HG03139 (cell line): Measurements from ENCODE around the gene DENND2A.
"Not testable (repeated sequence)": the region's sequence is repeated elsewhere in the genome, so short reads cannot be mapped to it uniquely, and the experiment has no call there.

Source experiments
- ATAC-seq: cut with Tn5 transposase; IDR thresholded peaks from one replicate; pipeline ENCODE4 v1.9.1; 2021; ENCODE audit not compliant: unreplicated experiment

Gene DENND2A

DNA sequence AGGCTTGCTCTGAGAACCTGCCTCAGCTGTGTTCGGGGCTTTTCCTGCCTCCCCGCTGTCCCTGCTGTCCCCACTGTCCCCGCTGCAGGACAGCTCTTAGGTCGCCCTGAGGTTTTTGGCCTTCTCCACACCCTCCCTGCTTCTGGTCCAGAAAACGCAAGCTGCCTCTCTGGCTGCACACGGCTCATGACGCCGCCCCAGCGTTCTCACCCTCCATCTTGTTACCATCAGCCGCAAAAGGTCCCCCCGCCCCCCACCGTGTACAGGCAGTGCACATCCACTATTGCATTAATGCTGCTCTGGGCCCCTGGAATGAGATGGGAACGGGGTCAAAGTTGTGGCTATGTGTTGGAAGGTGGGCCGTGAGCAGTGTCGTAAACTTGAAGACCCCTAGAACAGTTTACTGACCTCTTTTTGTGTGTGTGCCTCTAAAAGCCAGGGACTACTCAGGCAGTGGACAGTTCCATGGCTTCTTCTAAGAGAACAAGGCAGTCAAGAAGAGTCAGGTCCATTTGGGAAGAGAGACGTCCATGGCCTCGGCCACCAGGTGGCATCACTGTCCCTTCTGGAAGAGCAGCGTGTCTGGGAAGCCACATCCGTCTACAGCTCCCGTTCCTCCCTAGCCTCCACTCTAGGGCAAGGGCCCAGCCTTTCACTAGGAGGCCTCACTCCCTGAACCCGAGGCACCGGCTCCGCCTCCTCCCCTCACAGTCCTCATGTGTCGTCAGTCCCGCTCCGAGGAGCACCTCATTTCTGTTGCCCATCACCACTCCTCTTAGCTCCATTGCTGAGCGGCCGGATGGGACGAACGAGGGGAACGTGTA, 122.9 kb downstream of the DENND2A start:
- ATAC-seq = no peak

DNA sequence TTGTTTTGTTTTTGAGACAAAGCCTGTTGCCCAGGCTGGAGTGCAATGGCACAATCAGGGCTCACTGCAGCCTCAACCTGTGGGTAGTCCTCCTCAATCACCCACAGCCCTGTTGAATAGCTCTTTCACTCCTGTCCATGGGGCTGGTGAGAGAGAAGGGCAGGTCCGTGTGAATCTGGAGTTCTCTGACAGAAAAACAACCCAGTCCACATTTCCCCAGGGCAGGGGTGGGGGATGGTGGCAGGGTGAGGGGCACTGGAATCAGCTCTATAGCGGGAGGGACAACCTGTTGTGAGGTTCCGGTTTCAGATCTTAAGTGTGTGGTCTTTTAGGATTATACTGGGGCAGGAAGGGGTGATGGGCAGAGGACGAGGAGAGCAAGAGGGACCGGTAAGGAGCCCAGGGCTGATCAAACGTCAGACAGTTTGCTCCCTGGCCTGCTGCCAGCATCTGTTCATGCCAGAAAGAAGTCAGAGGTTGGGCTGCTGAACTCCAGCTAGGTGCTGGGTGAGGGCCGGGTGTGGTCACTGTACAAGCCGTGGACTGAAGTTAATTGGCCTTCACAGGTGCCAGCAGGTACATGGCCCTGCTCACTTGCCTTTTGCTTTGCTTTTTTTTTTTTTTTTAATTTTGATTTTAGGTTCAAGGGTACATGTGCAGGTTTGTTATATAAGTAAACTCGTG, 128.2 kb downstream of the DENND2A start:
- no peak for ATAC-seq

DNA sequence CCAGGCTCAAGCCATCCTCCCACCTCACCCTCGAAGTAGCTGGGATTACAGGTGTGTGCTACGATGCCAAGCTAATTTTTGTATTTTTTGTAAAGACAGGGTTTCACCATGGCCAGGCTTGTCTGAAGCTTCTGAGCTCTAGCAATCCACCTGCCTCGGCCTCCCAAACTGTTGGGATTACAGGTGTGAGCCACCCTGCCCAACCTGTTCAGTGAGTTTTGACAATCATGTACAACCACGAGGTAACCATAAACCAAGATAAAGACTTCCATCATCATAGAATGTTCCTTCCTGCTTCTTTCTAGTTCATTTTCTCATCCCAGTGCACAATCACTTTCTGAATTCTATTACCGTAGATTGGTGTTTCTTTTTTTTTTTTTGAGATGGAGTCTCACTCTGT, 130.8 kb downstream of the DENND2A start:
- no peak for ATAC-seq

DNA sequence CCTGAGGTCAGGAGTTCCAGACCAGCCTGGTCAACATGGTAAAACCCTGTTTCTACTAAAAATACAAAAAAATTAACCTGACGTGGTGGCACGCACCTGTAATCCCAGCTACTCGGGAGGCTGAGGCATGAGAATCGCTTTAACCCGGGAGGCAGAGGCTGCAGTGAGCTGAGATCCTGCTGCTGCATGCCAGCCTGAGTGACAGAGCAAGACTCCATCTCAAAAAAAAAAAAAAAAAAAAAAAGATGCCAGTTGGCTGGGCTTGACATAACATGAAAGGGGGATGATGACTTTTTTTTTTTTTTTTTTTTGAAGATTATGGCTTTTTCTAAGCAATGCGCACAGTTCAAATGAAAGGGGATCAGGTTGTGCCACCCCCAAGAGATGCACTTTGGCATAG, 133.1 kb downstream of the DENND2A start:
- not testable (repeated sequence) for ATAC-seq

DNA sequence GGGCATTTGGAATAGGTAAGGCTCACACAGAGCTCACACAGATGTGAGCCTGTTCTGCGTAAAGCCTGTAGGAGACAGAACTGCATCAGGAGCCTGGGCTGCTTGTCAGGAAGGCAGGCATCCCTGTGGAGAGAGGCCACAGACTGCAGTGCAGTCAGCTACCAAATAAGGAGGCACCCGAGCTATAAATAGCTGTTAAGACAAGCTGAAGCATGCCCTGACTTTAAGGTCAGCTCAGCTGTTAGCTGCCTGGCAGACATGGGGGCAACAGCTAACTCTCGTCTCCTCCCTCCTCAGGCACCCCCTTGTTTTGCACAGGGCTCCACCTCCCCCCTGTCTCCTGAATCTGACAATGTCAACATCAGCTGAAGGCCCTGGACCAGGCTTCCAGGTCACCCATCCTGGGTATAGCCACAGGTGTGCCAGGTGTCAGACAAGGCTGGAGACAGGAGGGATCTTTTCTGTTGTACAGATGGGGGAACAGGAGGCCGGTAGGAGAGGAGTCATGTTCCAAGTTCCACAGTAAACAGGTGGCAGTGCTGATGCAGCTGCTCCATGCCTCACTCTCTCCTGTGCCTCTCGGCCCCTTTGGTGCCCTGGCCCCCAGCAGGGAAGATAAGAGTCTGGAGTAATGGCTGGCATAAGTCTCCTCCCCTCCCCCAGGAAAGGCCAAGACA, 133.7 kb downstream of the DENND2A start:
- ATAC-seq = no peak

DNA sequence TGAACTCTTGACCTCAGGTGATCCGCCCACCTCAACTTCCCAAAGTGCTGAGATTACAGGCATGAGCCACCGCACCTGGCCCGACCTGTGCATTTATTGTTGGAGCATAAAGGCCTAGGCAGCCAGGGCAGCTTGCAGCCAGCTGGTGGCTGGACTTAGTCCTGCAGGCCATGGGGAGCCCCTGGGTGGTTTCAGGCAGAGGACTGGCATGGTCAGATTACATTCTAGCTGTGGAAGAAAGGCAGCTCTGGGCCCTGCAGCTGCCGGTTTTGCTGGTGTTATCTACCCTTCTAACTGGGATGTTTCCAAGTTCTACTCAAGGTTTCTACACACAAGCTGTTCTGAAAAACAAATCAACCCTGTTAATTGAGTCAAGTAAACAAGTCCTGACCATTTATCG, 138.6 kb downstream of the DENND2A start:
- no peak for ATAC-seq

DNA sequence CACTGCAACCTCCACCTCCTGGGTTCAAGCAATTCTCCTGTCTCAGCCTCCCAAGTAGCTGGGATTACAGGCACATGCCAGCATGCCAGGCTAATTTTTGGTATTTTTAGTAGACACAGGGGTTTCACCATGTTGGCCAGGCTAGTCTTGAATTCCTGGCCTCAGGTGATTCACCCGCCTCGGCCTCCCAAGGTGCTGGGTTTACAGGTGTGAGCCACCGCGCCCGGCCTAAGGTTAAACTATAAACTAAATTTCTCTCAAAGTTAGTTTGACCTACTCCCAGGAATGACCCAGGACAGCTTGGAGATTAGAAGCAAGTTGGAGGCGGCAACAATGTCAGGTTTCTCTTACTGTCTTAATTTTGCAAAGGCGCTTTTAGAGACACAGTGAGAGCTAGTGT, 142.8 kb downstream of the DENND2A start:
- ATAC-seq = not testable (repeated sequence)

DNA sequence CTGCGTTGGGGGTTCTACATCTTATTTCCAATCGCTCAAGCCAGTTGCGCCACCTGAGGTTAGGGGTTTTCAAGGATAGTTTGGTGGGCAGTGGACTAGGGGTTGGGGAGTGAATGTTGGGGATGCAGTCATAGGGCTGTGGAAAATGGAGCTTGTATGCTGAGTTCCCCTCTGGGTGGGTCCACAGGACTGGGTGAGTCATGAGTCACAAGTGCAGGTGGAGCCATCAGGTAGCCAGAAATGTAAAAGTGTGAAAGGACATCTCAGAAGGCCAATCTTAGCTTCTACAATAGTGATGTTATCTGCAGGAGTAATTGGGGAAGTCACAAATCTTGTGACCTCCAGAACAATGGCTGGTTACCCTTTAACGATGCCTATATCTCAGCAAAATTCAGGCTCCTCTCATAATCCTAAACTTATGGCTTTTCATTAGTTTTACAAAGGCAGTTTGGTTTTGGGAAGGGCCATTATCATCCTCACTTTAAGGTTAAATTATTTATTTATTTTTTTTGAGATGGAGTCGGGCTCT, 143.3 kb downstream of the DENND2A start:
- no peak for ATAC-seq

DNA sequence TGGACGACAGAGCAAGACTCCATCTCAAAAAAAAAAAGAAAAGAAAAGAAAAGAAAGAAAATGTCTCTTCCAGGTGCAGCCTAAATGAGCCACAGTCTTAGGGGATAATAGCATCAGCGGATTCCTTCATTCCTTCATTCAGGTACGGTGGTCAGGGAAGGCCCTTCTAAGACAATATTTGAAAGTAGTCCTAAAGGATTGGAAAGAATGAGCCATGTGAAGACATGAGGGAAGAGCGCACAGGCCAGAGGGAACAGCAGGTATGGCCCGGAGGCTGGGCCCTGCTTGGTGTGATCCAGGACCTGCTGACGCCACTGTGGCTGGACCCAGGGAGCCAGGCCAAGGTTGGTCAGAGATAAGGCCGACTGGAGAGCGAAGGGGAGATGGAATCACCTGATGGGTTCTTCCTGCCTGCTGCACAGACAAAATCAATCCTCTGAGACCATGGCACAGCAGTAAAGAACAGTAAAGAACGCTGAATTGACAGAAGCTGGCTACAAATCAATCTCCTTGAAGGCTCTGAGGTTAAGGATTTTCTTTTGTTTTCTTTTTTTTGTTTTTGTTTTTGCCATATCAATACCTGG, 145.0 kb downstream of the DENND2A start:
- ATAC-seq = no peak

DNA sequence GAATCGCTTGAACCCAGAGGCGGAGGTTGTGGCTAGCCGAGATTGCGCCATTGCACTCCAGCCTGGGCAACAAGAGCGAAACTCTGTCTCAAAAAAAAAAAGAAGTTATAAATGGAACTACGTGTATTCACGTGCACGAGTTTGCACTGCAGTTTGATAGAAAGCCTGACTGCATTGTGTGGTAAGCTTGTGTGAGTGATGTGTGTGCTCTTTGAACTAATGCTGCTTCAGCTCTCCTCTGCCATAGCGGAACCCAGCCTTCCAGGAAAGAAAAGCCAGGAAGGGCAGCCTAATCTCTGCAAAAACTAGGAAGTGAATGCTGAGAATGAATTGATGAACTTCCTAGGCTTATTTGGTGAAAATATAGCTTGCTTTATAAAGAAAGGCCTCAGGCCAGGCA, 145.7 kb downstream of the DENND2A start:
- ATAC-seq = no peak

DNA sequence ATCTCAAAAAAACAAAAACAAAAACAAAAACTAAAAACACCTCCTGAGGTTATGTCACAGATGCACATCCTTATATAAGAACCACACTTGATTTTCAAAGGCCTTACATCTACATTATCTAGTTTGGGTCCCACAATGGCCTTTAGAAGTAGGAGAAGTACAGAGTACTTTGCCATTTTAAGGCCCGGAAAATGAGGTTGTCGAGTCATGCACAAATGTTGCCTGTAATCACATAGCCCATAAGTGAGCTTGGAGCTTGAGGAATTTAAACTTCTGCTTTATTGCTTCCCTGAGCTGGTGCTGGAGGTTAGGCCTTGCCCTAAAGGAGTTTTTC, 151.6 kb downstream of the DENND2A start:
- no peak for ATAC-seq

DNA sequence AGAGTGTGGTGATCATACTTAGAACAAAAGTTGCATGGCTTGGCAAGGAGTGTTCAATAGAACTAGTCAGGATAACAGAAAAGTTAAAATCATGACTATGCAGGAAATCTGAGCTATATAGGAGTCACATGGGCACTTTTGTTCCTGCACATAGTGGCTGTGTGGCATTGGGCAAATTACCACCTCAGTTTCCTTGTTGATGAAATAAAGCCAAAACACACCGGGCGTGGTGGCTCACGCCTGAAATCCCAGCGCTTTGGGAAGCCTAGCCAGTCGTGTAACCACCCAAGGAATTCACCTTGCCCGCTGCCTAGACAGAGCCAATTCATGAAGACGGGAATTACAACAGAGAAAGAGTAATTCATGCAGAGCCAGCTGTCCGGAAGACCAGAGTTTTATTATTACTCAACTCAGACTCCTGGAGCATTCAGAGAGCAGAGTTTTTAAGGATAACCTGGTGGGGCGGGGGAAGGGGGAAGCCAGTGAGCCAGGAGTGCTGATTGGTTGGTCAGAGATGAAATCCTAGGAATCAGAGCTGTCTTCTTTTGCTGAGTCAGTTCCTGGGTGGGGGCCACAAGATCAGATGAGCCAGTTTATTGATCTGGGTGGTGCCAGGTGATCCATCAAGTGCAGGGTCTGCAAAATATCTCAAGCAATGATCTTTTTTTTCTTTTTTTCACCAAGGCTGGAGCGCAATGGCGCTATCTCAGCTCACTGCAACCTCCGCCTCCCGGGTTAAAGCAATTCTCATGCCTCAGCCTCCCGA, 154.9 kb downstream of the DENND2A start:
- ATAC-seq = no peak

DNA sequence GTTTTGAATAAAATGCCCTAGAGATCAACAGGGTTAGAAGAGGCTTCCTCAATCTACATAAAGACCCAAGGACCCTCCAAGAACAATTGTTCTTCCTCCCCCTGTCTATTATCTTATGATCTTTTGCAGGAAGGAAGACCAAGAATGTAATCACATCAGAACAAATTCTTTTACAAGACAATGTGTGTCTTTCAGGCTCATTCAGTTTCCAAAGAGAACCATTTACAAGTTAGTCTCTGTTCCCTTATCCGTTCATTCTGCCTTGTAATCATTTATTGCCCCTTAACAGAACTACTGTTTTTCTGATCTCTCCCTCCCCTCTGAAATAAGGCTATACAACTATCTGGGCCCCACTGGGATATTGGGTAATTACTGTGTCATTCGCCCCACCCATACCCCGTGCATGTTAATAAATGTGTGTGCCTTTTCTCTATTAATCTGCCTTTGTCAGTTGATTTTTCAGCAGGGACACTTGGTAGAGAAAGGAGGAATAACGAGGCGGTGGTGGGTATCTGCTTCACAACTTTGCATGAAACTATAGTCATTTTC, 155.6 kb downstream of the DENND2A start:
- no peak for ATAC-seq

DNA sequence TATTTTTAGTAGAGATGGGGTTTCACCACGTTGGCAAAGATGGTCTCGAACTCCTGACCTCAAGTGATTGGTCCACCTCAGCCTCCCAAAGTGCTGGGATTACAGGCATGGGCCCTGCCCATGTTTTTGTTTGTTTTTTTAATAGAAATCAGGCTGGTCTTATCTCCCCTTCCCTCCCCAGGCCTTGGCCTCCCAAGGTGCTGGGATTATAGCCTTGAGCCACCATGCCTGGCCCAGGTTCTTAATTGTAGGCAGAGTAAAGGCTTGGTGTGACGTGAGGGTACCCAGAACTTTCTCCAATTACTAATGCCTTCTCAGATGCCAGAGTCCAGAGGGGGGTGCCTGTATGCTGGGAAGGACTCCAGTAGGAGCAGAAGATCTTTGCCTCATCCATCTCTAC, 156.1 kb downstream of the DENND2A start:
- no peak for ATAC-seq

DNA sequence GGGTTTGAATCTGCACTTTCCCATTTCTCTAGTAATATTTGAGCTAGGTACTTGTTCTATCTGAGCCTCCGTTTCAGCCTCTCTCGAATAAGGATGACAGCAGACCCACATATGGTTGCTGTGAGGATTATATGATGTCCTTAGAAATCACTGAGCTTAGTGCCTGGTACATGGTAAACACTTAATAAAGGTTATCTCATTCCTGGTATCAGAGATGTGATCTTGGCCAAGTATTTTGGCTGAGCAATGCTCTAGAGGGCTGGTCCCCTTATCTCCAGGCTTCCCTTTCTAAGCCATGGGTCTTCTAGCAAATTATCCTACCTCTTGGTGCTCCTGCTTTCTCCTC, 160.9 kb downstream of the DENND2A start:
- no peak for ATAC-seq

DNA sequence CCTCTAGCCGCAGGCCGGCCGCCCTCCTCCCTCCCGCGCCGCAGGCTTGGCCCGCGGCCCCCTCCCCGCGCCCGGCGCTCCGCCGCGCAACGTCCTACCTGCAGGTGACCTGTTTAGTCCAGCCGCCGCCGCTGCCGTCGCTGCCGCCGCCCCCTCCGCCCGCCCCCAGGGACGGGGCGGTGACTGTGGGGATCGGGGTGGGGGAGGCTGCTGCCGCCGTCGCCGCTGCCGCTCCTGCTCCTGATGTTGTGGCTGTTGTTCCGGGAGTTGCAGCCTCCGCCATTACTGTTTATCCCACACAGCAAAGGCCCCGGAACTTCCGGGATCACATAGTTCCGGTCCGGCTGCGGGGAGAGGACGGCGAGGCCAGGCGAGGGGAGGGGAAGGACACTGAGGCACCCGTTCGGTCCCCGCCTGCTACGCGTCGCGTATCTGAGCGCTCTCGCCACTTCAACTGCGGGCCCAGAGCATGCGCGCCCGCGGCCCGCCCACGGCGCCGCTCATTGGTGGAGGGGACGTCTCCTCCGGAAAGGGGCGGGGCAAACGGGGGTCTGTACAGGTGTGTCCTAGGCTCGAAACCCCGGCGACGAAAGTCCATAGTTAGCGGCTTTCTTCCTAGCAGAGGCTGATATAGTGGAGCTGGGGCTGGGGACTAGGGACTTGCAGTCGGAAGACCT, 161.4 kb downstream of the DENND2A start, which contains the start of gene MKRN1:
Gene MKRN1 (minus strand): TSS at position 444 of the 677 bp plus-strand sequence. CDS start 161 bp downstream, at position 283.
- peak; percentile 91 for ATAC-seq

DNA sequence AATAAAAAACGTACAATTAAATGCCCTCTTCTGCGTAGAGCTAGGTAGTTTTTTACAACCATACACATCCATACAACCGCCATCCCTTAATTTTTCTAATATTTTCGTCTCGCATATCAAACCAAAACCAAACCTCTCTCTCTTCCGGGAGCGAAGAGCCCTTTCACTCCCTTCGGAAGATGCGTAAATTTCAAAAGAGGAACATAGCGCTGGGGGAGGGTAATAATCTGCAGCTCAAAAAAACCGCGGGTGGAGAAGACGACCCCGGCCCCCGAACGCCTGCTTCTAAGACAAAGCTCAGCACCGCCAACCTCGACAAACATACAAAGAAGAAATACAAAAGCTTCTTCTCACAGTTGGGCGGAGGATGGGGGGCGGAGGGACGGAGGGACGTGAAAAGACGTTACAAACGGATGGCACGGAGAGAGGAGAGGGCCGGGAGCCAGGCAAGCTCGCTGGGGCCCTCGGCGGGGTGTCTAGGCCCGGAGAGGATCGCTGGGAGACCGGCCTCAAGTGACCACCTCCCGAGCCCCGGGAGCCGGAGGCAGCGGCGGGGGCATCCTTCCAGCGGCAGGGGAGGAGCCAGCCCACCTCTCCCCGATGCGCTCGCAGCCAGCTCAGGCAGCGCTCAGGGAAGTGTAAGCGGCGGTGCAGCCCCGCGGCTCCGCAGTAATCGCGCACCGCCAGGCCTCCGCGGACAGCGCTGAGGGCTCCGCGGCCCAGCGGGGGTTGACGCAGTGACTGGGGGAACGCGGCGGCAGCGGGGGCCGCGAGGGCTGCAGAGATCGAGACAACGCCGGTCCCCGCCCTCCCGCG, 162.2 kb downstream of the DENND2A start:
- ATAC-seq = peak; percentile 2

DNA sequence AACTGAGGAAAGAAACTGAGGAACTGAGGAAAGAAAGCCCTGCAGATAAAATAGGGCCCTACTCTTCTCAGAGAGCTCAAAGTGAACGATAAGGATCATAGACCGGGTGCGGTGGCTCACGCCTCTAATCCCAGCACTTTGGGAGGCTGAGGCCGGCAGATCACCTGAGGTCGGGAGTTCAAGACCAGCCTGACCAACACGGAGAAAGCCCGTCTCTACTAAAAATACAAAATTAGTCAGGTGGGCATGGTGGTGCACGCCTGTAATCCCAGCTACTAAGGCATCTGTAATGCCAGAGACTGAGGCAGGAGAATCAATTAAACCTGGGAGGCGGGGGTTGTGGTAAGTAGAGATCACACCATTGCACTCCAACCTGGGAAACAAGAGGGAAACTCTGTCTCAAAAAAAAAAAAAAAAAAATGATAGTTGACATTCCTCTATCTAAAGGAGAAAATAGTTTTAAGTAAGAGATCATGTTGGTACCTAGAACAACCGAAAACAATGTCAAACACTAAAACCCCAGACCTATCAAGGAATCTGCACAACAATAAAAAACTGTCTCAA, 163.8 kb downstream of the DENND2A start:
- no peak for ATAC-seq
